ENCODE results near the gene INSR.

- TF ChIP-seq CTCF (IDR thresholded peaks at IDR 0.05) (no peak), POLR2A (IDR thresholded peaks at IDR 0.05) (no peak)
Measured at GRCh38 chr19:7126132-7126531, 168.1 kb downstream of the INSR start.
